GM10847 (cell line): ENCODE results near the gene CFAP157.

Experiments
- POLR2A ChIP-seq: IDR thresholded peaks from 2 replicates; pipeline ENCODE4 v1.6.1; 2011; ENCODE audit not compliant: insufficient read length; ENCODE audit errors: extremely low read depth

CFAP157 gene

GRCh38 chr9:127722055-127722745, 15.4 kb downstream of the CFAP157 start:
- no peak for TF ChIP-seq POLR2A

GRCh38 chr9:127723013-127723412, 16.2 kb downstream of the CFAP157 start:
- TF ChIP-seq POLR2A = no peak

- TF ChIP-seq POLR2A = no peak
Observed at GRCh38 chr9:127723444-127723843, 16.7 kb downstream of the CFAP157 start.

DNA sequence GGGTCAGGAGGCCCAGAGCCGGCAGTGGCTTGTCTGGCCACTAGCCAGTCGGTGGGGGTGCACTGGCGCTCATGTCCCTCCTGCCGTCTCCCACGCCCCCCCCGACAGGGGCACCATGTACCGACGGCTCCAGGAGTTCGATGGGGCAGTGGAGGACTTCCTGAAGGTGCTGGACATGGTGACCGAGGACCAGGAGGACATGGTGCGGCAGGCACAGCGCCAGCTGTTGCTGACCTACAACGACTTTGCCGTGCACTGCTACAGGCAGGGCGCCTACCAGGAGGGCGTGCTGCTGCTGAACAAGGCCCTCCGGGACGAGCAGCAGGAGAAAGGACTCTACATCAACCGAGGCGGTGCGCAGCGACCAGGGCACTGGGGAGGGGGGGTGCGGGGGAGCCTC, 17.2 kb downstream of the CFAP157 start:
- no peak for TF ChIP-seq POLR2A

- no peak for TF ChIP-seq POLR2A
Observed at GRCh38 chr9:127726871-127727270, 20.1 kb downstream of the CFAP157 start.

GRCh38 chr9:127728808-127729207, 22.0 kb downstream of the CFAP157 start:
- TF ChIP-seq POLR2A = no peak

DNA sequence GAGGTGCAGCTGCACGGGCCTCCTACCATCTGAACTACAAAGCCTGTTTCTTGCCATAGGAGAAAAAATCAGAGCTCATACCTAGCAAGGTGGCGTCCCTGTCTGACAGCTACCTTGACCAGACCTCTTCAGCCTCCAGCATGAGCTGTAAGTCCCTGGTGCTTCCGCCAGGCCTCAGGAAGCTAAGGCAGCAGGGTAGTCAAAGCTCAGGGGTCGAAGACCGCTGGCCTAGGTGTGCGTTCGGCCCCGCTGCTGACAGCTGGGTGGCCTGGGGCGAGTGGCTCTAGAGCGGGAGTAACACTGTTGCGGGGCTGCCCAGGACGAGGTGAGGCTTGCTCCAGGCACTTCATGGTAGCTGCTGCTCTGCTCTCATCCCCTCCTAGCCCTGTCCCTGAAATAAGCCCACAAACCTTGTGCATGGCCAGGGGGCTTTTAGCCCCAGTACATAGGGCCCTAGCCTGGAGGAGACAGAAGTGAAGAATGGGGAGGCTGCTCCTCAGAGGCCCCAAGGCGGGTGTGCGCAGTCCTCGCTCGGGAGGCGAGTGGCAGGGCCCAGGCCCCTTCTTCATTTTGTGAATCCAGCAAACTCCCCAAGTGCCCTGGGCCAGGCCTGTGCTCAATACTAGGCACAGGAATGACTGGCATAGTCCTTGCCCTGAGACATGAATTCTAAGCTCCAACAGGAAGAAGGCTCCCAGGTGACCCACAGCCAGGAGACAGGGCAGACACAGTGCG, 22.9 kb downstream of the CFAP157 start:
- TF ChIP-seq POLR2A = no peak

DNA sequence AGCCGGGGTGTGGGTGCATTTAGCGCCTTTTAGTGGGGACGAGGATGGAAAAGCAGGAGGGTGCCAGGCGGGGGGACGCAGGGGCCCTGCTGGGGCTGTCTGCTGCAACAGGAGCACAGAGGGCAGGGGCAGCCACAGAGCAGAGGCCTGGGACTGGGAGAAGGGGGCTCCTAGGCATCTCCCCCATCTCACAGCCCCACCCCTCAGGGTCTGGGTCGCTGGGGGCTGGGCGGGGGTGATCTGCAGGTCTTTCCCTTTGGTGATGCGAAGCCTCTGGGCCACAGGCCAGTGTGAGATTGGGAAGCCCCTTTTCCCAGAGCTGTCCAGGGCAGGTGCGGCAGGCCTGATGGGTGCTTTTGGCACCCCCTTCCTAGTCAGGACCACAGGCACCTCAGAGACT, 23.5 kb downstream of the CFAP157 start:
- no peak for TF ChIP-seq POLR2A

DNA sequence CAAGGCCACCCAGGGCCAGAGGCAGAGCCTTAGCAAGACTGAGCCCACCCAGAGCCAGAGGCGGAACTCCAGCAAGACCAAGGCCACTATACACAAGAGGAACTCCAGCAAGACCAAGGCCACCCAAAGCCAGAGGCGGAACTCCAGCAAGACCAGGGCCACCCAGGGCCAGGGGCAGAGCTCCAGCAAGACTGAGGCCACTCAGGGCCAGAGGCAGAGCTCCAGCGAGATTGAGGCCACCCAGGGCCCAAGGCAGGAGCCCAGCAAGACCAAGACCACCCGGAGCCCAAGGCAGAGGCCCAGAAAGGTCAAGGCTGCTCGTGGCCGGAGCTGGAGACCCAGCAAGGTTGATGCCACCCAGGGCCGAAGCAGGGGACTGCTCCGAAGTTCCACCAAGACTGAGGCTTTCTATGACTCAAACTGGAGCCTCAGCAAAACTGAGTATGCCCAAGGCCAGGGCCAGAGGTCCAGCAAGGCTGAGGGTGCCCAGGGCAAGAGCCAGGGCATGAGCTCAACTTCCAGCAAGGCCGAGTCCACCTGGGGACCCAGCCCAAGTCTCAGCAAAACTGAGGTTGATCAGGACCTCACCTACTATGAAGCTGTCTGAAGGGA, 24.1 kb downstream of the CFAP157 start:
- TF ChIP-seq POLR2A = no peak

DNA sequence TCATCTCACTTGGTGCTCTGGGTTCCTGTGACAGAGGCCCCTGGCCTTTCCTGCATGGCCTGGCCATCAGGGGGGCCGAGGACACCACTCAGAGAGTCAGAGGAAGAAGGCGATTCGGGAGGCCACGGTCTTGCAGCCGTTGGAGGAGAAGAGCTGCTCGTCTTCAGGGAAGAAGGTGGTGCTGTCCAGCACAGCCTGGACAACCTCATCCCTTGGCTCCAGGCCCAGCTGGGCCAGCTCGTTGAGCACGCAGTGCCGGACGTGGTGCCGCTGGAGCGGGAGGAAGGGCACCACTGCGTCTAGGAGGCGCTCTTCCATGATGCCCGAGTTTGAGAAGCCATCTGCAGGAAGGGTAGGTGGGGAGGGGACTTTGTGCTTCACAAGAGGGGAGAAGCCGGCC, 25.1 kb downstream of the CFAP157 start:
- TF ChIP-seq POLR2A = no peak

- no peak for TF ChIP-seq POLR2A
Observed at GRCh38 chr9:127732444-127732843, 25.7 kb downstream of the CFAP157 start.

DNA sequence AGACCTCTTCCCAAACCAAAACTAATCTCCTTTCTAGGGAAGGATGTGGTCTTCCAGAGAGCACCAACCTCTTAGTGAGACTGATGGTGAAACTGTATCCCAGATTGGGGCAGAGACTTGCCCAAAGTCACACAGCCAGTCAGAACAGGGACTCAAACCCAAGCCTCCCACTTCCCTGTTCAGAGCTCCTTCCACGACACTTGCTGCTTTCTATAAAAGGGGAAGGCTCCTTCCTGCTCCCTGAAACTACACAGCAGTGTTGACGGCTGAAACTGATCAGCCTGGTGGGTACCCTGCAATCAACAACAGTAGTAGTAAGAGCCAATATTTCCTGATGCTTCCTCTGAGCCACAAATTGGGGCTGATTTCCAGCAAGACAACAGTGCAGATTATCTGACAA, 26.8 kb downstream of the CFAP157 start:
- TF ChIP-seq POLR2A = no peak

- no peak for TF ChIP-seq POLR2A
Observed at GRCh38 chr9:127734247-127734746, 27.5 kb downstream of the CFAP157 start.

DNA sequence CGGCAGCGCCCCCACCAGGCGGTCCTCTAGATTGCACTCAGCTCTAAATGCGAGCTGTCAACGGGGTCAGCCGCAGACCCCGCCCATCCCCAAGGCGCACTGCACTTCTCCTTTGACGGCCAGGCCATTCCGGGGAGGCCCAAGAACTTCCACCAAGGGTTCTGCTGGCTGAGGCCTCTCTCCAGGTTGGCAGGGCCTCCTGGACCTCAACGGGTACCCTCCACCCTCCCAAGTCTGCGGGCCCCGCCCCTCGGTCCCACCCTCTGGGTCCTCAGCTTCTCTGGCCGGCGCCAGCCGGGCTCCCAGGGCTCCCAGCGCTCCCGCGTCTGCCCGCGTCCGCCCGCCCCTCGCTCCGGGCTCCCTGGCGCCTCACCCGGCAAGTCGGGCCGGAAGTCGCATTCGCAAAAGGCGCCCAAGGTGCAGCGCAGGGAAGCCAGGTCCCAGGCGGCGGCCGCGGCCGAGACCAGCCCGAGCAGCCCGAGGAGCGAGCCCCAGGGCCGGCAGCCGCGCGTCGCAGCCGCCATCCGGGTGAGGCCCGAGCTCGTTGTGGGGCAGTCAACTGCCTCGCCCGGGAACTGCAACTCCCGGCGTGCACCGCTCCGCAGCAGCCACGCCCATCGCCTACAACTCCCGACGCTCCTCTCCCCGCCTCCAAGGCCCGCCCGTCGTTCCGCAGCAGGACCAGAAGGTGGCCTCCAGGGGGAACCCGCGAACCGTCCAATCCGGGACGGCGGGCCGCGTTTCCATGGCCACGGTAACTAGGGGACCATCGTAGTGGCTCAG, 28.1 kb downstream of the CFAP157 start, which contains the start of gene TOR2A:
Gene TOR2A (minus strand): TSS at position 548 of the 783 bp plus-strand sequence. CDS start 24 bp downstream, at position 524.
- peak; percentile 64 for TF ChIP-seq POLR2A

GRCh38 chr9:127735530-127736185, 28.9 kb downstream of the CFAP157 start:
- no peak for TF ChIP-seq POLR2A
